Brain microvascular endothelial cell (primary cell): Measurements from ENCODE around the gene OSER1.

Experiments
- DNase-seq: peaks from one replicate; pipeline ENCODE4 v3.0.0-alpha.2; 2020
- H3K27ac ChIP-seq: fragments of 250-450 bp; sonication (Bioruptor Pico); 2 replicates; pipeline ENCODE4 v1.5.1; 2020; ENCODE audit warnings: mild to moderate bottlenecking, moderate library complexity
- H3K27me3 ChIP-seq: fragments of 250-450 bp; sonication (Bioruptor Pico); replicated peaks from 2 replicates; pipeline ENCODE4 v1.5.1; 2020; ENCODE audit warnings: mild to moderate bottlenecking
- H3K36me3 ChIP-seq: fragments of 250-450 bp; sonication (Bioruptor Pico); replicated peaks from 2 replicates; pipeline ENCODE4 v1.5.1; 2020; ENCODE audit warnings: mild to moderate bottlenecking
- H3K4me3 ChIP-seq: 2 replicates; pipeline ENCODE4 v1.5.1; 2011; ENCODE audit warnings: low read depth, mild to moderate bottlenecking, control low read depth, low read length, moderate library complexity
- CTCF ChIP-seq: IDR thresholded peaks from 2 replicates; pipeline ENCODE4 v1.5.1; 2011; ENCODE audit warnings: low read depth, mild to moderate bottlenecking, moderate library complexity, low read length, control low read depth, inconsistent platforms; ENCODE audit errors: missing control alignments
- in situ Hi-C: cut with HindIII; loops from 2 replicates; pipeline ENCODE4 v1.10.0; 2017; ENCODE audit warnings: low sequenced_read_pairs, low pct_ligation_motif_present

The OSER1 gene

GRCh38 chr20:44210406-44211176 lies at the start of gene OSER1:
TSS of gene OSER1 (minus strand) at chr20:44210771. CDS start at chr20:44206957, 3,814 bp downstream.
- Histone ChIP-seq H3K4me3 (peak within 1 kb of the TSS; percentile 96), H3K27me3 (no peaks in the 10 kb centered on the region), H3K27ac (peak within 1 kb of the TSS; percentile 97), H3K36me3 (peaks cover 3% of the 10 kb centered on the region)
- peak; percentile 95 for DNase-seq
- no peak for TF ChIP-seq CTCF
- in situ Hi-C loops = no loop called here

GRCh38 chr20:44258226-44258890 lies 47.8 kb upstream of the OSER1 start:
- no peaks in the 10 kb centered on the region for H3K36me3 ChIP-seq
- H3K27me3 ChIP-seq = no peaks in the 10 kb centered on the region
- H3K27ac ChIP-seq = no peak overlapping the region
- in situ Hi-C loops = no loop called here
- H3K4me3 ChIP-seq = no peak overlapping the region
- no peak for TF ChIP-seq CTCF
- no peak for DNase-seq

GRCh38 chr20:44256961-44257360 lies 46.4 kb upstream of the OSER1 start:
- no peaks in the 10 kb centered on the region for H3K27me3 ChIP-seq
- in situ Hi-C loops = no loop called here

GRCh38 chr20:44255942-44256341 lies 45.4 kb upstream of the OSER1 start:
- TF ChIP-seq CTCF = no peak
- H3K4me3 ChIP-seq = no peak overlapping the region
- in situ Hi-C loops = no loop called here
- DNase-seq = no peak
- H3K27ac ChIP-seq = no peak overlapping the region
- no peaks in the 10 kb centered on the region for H3K36me3 ChIP-seq
- H3K27me3 ChIP-seq = no peaks in the 10 kb centered on the region

More at GRCh38 chr20:44256961-44257360, 46.4 kb upstream of the OSER1 start:
- no peak for DNase-seq
- Histone ChIP-seq H3K4me3 (no peak overlapping the region), H3K36me3 (no peaks in the 10 kb centered on the region), H3K27ac (no peak overlapping the region)
- TF ChIP-seq CTCF = no peak

- TF ChIP-seq CTCF = no peak
- H3K27me3 ChIP-seq = no peaks in the 10 kb centered on the region
- in situ Hi-C loops = no loop called here
- H3K36me3 ChIP-seq = no peaks in the 10 kb centered on the region
- no peak overlapping the region for H3K27ac ChIP-seq
- no peak overlapping the region for H3K4me3 ChIP-seq
- no peak for DNase-seq
Measured at GRCh38 chr20:44254073-44254472, 43.5 kb upstream of the OSER1 start.
